GM10847 (cell line): Measurements from ENCODE around the gene SYNE1.

Source experiments
- POLR2A ChIP-seq: IDR thresholded peaks from 2 replicates; pipeline ENCODE4 v1.6.1; 2011; ENCODE audit not compliant: insufficient read length; ENCODE audit errors: extremely low read depth

The SYNE1 gene

DNA sequence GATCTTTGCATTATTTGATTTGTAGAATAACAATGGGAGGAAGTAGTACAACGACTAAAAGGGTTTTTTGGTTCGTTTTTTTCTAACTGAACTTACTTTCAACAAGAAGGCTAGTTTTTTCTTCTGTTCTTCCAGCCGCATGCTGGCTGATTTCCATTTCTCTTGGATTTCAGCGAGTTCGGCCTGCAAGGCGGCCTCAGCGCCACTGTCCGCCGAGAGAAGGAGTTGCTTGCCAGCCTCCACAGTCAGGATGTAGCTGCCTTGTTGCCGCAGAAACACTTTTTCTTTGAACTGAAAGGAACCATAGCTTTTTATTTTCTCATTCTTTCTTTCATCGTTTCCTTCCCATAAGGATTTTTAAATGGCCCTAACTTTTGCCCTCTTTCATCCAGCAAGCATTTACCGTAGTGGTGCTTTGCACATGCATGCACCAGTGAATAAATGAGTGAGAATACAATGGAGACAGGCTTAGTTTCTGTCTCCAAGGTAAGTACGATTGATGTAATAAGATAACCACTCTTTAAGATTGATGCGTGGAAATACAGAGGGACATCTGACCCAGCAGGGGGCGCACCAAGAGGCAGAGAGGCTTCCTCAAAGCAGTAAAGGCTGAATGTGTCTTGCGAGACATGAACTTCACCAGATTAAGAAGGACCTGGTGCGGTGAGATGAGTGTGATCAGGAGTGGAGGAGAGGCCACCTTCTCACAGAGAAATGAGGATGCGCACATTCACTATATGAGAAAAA is 430.9 kb downstream of the SYNE1 start:
- TF ChIP-seq POLR2A = no peak

- TF ChIP-seq POLR2A = no peak
Measured at GRCh38 chr6:152204591-152204990, 432.6 kb downstream of the SYNE1 start.

GRCh38 chr6:152201120-152201519 is 436.0 kb downstream of the SYNE1 start:
- TF ChIP-seq POLR2A = no peak

- no peak for TF ChIP-seq POLR2A
Measured at GRCh38 chr6:152195896-152196295, 441.3 kb downstream of the SYNE1 start.

GRCh38 chr6:152189736-152190135 is 447.4 kb downstream of the SYNE1 start:
- TF ChIP-seq POLR2A = no peak

DNA sequence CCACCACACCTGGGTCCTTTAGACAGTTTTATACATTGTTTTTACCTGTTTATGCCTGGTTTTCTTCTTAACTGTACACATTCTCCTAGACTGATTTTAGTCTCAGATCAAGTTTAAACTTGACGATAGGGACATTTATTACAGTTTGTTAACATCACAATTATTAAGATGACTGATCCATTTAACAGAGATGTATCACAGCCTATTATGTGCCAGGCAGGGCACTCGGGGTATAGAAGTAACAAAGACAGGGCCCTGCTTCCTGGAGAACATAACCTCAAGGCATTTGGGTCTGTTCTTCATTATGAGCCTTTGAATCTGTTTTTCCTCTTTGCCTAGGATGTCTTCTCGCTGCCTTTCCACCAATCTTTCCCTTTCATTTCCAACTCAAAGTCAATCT is 449.2 kb downstream of the SYNE1 start:
- TF ChIP-seq POLR2A = no peak

DNA sequence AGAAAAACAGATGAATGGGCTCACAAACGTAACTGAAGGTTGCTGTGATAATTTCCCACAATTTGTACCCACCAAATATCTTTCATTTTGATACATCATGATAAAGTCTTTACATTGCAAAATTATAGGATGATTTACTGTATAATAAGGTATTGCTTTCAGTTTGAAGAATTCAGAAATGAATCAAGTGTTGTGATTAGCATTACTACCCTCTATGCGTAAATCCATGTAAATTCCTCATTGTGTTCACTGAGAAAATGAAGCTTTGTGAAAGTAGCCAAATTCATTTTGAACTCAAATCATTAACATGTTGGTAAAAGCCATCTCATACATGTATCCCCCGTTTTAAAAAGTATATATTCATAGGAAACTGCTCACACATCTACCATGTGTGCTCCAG is 450.3 kb downstream of the SYNE1 start:
- TF ChIP-seq POLR2A = no peak

DNA sequence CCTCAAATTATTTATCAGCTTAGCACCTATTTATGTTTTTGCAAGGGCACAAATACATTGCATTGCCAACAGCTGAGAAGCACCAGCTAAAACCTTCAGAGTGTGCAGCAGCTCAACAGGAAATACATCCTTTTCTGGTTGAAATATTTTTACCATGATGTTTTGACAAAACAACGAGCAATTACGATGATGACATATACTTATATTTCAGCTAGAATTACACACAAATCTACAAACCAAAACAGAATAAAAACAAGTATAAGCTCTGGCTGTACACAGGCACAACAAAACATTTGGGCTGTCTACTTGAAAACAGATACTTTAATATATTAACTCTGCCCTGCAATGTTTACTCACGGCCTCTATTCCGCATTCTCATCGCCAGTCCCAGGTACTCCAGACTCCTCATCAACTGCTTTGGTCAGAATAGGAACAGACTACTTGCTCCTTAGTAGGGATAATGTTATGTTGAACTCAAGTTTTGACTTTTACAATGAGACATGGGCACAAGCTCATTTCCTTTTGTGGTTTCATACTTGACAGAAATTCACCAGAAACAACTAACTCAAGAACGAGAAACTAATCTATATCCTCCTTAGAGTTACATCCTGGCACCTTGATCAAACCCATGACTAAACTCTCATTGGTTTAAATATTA is 452.1 kb downstream of the SYNE1 start:
- TF ChIP-seq POLR2A = no peak

DNA sequence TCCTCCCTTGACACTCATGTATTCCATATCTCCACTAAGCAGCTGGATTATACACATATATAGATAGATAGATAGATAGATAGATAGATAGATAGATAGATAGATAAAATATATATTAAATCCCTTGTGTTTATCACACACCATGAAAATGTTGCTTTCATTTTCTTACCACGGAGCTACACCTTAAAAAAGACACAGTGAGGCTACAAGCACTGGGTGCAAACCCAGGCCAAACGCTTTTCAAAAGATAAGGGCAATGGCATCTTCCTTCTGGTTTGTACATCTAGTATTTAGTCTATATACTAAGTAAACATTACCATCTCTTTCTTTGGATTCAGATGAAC is 452.6 kb downstream of the SYNE1 start:
- TF ChIP-seq POLR2A = no peak

DNA sequence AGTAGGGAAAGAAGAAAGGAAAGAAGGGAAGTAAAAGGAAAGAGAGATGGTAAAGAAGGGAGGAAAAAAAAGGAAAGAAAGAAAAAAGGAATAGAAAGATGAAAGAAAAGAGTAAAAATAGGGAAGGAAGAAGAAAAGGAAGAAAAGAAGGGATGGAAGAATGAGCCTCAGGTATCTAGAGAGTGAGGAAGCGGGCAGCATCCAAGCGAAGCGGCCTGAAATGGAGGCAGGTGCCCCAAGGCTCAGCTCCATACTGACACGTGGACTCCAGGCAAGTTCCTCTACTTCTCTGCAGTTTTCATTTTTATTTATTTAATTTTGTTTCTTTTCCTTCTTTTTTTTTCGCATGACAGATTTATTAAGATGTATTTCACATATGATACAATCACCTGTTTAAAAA is 456.6 kb downstream of the SYNE1 start:
- no peak for TF ChIP-seq POLR2A

DNA sequence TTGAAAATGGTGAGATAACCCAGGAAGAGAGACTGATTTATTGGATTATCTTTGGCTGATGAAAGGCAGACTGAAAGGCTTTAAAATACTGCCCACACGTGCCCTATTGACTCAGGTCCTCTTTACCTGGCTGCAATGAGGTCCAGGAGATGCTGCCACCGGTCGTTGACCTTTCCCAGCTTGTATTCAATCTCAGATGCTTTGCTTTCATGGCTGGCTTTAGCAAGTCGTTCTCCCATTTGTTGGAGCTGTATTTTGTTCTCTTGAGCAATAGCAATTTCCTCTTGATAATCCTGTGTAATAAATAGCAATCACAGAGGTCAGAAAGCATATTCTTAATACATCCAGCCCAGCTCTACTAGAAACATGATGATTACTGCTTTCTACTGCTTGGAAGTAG is 460.9 kb downstream of the SYNE1 start:
- no peak for TF ChIP-seq POLR2A

DNA sequence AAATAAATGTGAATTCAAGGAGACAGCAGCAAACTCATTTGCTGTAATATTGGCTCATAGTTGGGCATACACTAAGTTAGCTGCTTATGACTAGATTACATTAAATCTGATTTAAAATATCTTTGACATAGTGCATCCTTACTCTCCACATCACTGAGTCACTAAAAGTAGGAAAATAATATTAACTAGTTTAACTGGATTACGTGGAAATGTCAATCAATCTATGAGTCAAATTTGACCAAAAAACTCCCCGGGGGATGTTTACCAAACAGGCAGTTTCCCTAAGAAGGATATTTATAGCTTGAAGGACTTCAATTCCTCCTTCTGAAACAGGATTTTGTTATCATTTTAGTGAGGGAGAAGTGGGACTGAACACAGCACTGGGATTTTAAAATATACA is 463.2 kb downstream of the SYNE1 start:
- no peak for TF ChIP-seq POLR2A

GRCh38 chr6:152173321-152173720 is 463.8 kb downstream of the SYNE1 start:
- TF ChIP-seq POLR2A = no peak

DNA sequence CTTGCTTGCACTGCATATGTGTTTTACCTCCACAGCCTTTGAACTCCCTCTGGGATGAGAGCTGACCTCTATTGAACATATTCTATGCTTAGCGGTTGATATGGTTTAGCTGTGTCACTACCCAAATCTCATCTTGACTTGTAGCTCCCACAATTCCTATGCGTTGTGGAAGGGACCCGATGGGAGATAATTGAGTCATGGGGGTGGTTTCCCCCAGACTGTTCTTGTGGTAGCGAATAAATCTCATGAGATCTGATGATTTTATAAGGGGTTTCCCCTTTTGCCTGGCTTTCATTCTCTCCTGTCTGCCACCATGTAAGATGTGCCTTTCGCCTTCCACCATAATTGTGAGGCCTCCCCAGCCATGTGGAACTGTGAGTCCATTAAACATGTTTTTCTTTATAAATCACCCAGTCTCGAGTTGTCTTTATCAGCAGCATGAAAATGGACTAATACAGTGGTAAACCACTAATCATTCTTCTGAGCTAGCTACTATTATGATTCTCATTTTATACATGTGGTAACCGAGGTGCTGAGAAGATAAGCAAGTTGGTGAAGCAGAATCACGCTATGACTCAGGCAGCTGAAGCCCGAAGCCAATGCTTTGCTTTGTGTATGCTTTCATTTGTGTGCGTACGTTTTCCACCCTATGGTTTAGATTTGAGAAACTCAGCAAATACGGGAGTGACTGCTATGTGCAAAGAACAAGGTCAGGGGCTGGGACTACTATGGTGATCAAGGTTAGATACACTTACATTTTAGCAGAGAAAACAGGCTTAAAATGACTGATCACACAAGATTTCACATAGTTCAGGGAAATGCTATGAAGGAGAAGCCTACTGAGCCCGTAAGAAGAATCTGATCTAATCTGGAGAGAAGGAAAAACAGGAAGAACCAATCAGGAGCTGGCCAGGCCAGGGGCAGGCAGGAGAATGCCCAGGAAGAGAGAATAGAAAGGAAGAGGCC is 466.2 kb downstream of the SYNE1 start:
- no peak for TF ChIP-seq POLR2A

DNA sequence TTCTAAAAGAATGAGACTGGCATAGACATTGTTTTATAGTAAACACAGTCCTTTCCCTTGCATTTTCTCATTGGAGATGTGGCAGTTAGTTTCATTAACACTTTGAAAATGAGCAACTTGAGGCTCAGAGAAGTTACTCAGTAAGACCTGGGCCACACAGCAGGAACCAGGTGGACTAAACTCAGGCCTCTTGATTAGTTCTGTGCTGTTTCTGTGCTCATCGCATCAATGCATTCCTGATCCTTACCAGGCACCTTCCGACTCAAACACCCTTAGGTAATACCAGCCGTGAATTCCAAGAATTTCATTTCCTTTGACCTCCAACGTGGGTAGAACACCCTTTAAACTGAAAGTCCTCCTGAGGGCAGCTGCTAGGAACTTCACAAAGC is 466.9 kb downstream of the SYNE1 start:
- no peak for TF ChIP-seq POLR2A

DNA sequence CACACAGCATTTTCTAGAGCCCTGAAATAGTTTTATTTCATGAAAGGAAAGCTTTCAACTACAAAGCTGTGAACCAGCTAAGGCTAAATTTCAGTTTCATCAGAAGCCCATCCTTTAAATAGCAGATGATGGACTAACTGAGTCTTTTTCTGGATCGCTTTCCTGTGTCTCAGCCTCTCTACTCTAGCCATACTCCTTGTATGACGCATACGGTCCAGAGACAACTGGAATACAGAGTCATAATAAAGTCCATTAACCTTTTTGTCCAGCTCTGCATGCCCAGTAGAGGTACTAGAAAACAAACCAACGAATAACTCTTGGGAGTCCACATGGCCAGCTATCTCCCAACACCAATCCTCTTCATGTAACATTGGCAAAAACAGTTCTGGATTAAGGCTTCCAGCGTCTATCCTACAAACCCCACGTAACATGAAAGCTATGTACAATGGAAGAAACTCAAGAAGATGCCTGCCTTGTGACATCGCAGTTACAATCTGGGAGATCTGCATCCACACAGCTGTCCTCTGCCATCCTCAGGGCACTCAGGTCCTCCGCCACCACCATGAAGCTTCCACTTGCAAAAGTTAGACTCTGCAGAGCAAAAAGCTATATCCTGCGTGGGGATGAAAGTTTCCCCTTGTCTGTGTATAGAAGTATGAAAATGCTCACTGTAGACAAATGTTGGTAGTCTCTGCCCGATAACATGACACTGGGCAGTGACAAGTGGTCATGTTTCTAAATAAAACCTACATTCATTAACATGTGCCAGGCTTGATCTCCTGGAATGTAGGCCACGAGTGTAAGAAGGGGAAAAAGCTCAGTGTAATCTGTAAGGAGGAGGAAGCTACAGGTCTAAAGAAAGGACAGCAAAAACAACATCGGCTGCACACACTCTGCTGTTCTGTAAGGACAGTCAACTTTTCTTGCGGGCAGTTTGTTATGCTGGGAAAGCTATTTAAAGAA is 469.2 kb downstream of the SYNE1 start:
- no peak for TF ChIP-seq POLR2A
